Astrocyte (in vitro differentiated cells and primary cell): ENCODE measurements around the gene CIART. TPM values are rescaled to one million over a fixed set of nuclear protein-coding genes. Genes with fewer than 3 reads are reported as not detected.

ENCODE experiments used
- DNase-seq: peaks from one replicate; pipeline ENCODE4 v3.0.0-alpha.2; 2010; ENCODE audit warnings: low read depth
- FAIRE-seq: peaks from 2 replicates; lab custom pipeline; 2011; peaks lifted over from hg19 to GRCh38; lab: Jason Lieb, UNC
- H2AFZ ChIP-seq: 2 replicates; pipeline ENCODE4 v1.6.0; 2012; ENCODE audit warnings: low read depth, low read length, inconsistent platforms
- H3K27ac ChIP-seq: 2 replicates; pipeline ENCODE4 v1.5.1; 2011; ENCODE audit warnings: low read depth, low read length, inconsistent platforms
- H3K27me3 ChIP-seq: 2 replicates; pipeline ENCODE4 v1.6.0; 2011; ENCODE audit warnings: low read length, inconsistent platforms; ENCODE audit not compliant: insufficient read depth
- H3K36me3 ChIP-seq: 2 replicates; pipeline ENCODE4 v1.5.1; 2011; ENCODE audit warnings: low read length, inconsistent platforms; ENCODE audit not compliant: insufficient read depth
- H3K4me1 ChIP-seq: 2 replicates; pipeline ENCODE4 v1.5.1; 2011; ENCODE audit warnings: low read length, inconsistent platforms; ENCODE audit not compliant: insufficient read depth
- H3K4me2 ChIP-seq: 2 replicates; pipeline ENCODE4 v1.6.0; 2012; ENCODE audit warnings: low read length, inconsistent platforms
- H3K4me3 ChIP-seq: 2 replicates; pipeline ENCODE4 v1.5.1; 2011; ENCODE audit warnings: low read depth, mild to moderate bottlenecking, low read length, inconsistent platforms; ENCODE audit not compliant: insufficient read depth
- H3K79me2 ChIP-seq: 2 replicates; pipeline ENCODE4 v1.6.0; 2012; ENCODE audit warnings: mild to moderate bottlenecking, low read length, inconsistent platforms; ENCODE audit not compliant: insufficient read depth
- H3K9ac ChIP-seq: 2 replicates; pipeline ENCODE4 v1.6.0; 2012; ENCODE audit warnings: mild to moderate bottlenecking, low read length, inconsistent platforms
- H3K9me3 ChIP-seq: 2 replicates; pipeline ENCODE4 v1.5.1; 2012; ENCODE audit warnings: low read depth, mild to moderate bottlenecking, low read length, inconsistent platforms; ENCODE audit not compliant: insufficient read depth
- H4K20me1 ChIP-seq: 2 replicates; pipeline ENCODE4 v1.6.0; 2012; ENCODE audit warnings: low read length, inconsistent platforms; ENCODE audit not compliant: insufficient read depth
- H3K27ac Mint-ChIP-seq: one replicate; pipeline ENCODE4 v1.8.0; 2021; ENCODE audit warnings: mild to moderate bottlenecking, mixed read lengths; ENCODE audit not compliant: unreplicated experiment
- H3K27me3 Mint-ChIP-seq: one replicate; pipeline ENCODE4 v1.8.0; 2021; ENCODE audit warnings: low read depth, mixed read lengths; ENCODE audit not compliant: unreplicated experiment
- H3K36me3 Mint-ChIP-seq: one replicate; pipeline ENCODE4 v1.8.0; 2021; ENCODE audit warnings: low read depth, mixed read lengths; ENCODE audit not compliant: unreplicated experiment
- H3K4me1 Mint-ChIP-seq: one replicate; pipeline ENCODE4 v1.8.0; 2021; ENCODE audit warnings: low read depth, mixed read lengths; ENCODE audit not compliant: unreplicated experiment
- H3K4me3 Mint-ChIP-seq: one replicate; pipeline ENCODE4 v1.8.0; 2021; ENCODE audit warnings: mild to moderate bottlenecking, moderate library complexity, mixed read lengths; ENCODE audit not compliant: unreplicated experiment
- H3K9me3 Mint-ChIP-seq: one replicate; pipeline ENCODE4 v1.8.0; 2021; ENCODE audit warnings: mild to moderate bottlenecking, mixed read lengths; ENCODE audit not compliant: unreplicated experiment
- CTCF ChIP-seq: IDR thresholded peaks from 2 replicates; pipeline ENCODE4 v1.5.1; 2011; ENCODE audit warnings: low read depth, mild to moderate bottlenecking, inconsistent platforms, low read length, moderate library complexity; ENCODE audit not compliant: insufficient read depth
- EZH2 ChIP-seq: IDR thresholded peaks from 2 replicates; pipeline ENCODE4 v1.6.1; 2012; ENCODE audit warnings: mild to moderate bottlenecking, low read length, inconsistent platforms; ENCODE audit not compliant: insufficient read depth
- total RNA-seq: library from RNA; stranded (reverse); gene quantifications from 2 replicates; pipeline ENCODE4 v1.2.1, GENCODE V29; 2021

The CIART gene
- total RNA-seq, 1 donor from 2014 or later, result 4.8 TPM

GRCh38 chr1:150262388-150263320, 19.7 kb upstream of the CIART start:
- H3K4me1 Mint-ChIP-seq, result peaks cover 39% of the 10 kb centered on the region
- Histone ChIP-seq H3K4me2 (no peak overlapping the region), H3K4me1 (peaks cover 12% of the 10 kb centered on the region), H4K20me1 (peaks cover 7% of the 10 kb centered on the region), H3K79me2 (peaks cover 16% of the 10 kb centered on the region), H3K9me3 (no peaks in the 10 kb centered on the region), H2AFZ (no peak overlapping the region), H3K27me3 (peaks cover 24% of the 10 kb centered on the region), H3K9ac (no peak overlapping the region), H3K4me3 (no peak overlapping the region), H3K27ac (no peak overlapping the region), H3K36me3 (peaks cover 12% of the 10 kb centered on the region)
- peak overlapping the region; percentile 15 for H3K4me3 Mint-ChIP-seq
- TF ChIP-seq EZH2, result no peak
- TF ChIP-seq CTCF, result no peak
- DNase-seq (no peak), FAIRE-seq (no peak)
- H3K9me3 Mint-ChIP-seq, result no peaks in the 10 kb centered on the region
- H3K36me3 Mint-ChIP-seq, result peaks cover 3% of the 10 kb centered on the region
- no peaks in the 10 kb centered on the region for H3K27me3 Mint-ChIP-seq
- peak overlapping the region; percentile 53 for H3K27ac Mint-ChIP-seq

- peaks cover 16% of the 10 kb centered on the region for H3K4me1 ChIP-seq
- peaks cover 7% of the 10 kb centered on the region for H4K20me1 ChIP-seq
- peaks cover 33% of the 10 kb centered on the region for H3K4me1 Mint-ChIP-seq
- peaks cover 6% of the 10 kb centered on the region for H3K36me3 Mint-ChIP-seq
- no peak overlapping the region for H3K4me3 Mint-ChIP-seq
- H3K9me3 ChIP-seq, result no peaks in the 10 kb centered on the region
- no peak overlapping the region for H3K4me2 ChIP-seq
- peaks cover 25% of the 10 kb centered on the region for H3K79me2 ChIP-seq
- H3K27ac ChIP-seq, result no peak overlapping the region
- H3K36me3 ChIP-seq, result peaks cover 12% of the 10 kb centered on the region
- peaks cover 15% of the 10 kb centered on the region for H3K27me3 ChIP-seq
- H3K9me3 Mint-ChIP-seq, result no peaks in the 10 kb centered on the region
- no peak overlapping the region for H3K4me3 ChIP-seq
- H3K9ac ChIP-seq, result no peak overlapping the region
- TF ChIP-seq EZH2 (no peak), CTCF (no peak)
- H3K27ac Mint-ChIP-seq, result no peak overlapping the region
- H2AFZ ChIP-seq, result no peak overlapping the region
- DNase-seq (no peak), FAIRE-seq (no peak)
- H3K27me3 Mint-ChIP-seq, result no peaks in the 10 kb centered on the region
Observed at GRCh38 chr1:150263549-150263948, 18.8 kb upstream of the CIART start.

GRCh38 chr1:150267896-150268295, 14.5 kb upstream of the CIART start:
- peak overlapping the region; percentile 96 for H3K9ac ChIP-seq
- peak overlapping the region; percentile 98 for H3K4me2 ChIP-seq
- DNase-seq (no peak), FAIRE-seq (no peak)
- H2AFZ ChIP-seq, result peak overlapping the region; percentile 87
- peaks cover 21% of the 10 kb centered on the region for H3K4me1 ChIP-seq
- Mint-ChIP-seq H3K27me3 (no peaks in the 10 kb centered on the region), H3K27ac (peak overlapping the region; percentile 86), H3K4me1 (peaks cover 20% of the 10 kb centered on the region), H3K36me3 (peaks cover 6% of the 10 kb centered on the region), H3K9me3 (no peaks in the 10 kb centered on the region), H3K4me3 (peak overlapping the region; percentile 100)
- no peaks in the 10 kb centered on the region for H3K9me3 ChIP-seq
- H4K20me1 ChIP-seq, result peaks cover 7% of the 10 kb centered on the region
- H3K4me3 ChIP-seq, result peak overlapping the region; percentile 93
- TF ChIP-seq EZH2 (no peak), CTCF (no peak)
- H3K79me2 ChIP-seq, result peaks cover 28% of the 10 kb centered on the region
- H3K27me3 ChIP-seq, result no peaks in the 10 kb centered on the region
- peak overlapping the region; percentile 73 for H3K27ac ChIP-seq
- peaks cover 12% of the 10 kb centered on the region for H3K36me3 ChIP-seq
